Measurements from ENCODE around the gene MYO16. TPM values are rescaled to one million over a fixed set of nuclear protein-coding genes. Genes with fewer than 3 reads are reported as not detected.

MYO16 gene
- total RNA-seq, 1 donor from 2014 or later: 0.23 TPM

DNA sequence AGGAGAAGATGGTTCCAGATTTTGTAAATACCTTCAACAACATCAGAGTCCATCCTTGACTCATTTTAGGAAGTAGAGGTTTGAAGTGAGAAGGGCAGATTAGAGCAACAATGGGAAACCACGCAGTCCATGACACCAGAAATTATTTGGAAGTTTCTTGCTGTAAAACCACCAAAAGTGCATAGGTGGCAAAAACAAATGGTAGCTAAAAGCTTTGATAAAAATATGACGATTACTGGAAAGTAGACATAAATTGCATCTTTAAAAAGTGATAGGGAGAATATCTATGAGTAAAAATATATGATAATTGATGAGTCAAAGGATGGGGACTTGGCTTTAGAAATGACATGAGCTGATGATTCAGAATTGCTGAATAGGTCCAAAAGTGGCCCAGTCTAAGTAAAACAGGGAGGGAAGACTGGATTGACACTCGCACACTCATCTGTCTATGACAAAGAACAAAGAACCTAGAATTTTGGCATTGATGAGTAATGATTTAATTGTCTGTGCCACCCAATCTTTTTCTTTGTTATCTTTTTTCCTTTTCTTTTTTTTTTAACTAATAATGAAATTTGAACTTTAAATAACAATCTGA lies 472.2 kb downstream of the MYO16 start:
- no peak for DNase-seq (ENCODE audit: extremely low read depth, low read depth, low spot score)

DNA sequence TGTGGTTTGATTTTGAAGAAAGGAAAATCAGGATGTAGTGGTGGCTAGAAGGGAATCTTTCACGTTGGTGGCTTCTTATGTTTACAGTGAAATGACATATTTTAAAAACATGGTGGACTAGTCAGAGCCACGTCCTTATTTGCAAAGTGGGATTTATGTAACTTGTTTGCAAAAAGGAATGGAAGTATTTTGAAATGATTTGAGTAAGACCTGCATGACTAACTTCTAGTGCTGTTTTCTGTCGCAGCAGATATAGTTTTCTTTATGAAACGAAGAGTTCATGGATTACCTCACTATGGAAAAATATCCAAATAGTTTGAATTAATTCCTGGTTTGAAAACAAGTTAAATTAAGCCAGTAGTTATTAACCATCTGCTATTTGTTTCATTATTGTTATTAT lies 476.5 kb downstream of the MYO16 start:
- no peak for DNase-seq (ENCODE audit: extremely low read depth, low read depth, low spot score)

DNA sequence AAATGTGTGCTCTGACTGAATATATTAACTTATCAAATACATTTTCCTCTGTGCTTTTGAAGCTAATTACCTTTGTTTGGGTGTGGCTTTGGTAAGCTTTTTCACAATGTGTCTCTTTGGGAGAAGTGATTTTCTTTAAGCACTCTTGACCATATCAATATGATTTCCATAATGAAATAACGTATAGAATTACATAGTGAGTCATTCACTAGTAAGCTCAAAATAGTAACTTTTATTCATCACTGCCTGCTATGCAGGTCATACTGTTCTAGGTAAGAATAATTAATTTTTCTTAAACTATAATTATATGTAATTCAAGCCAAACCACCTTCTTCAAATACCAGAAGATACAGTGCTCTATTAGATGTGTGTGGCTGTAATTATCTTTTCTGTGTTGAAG lies 480.7 kb downstream of the MYO16 start:
- no peak for DNase-seq (ENCODE audit: extremely low read depth, low read depth, low spot score)

DNA sequence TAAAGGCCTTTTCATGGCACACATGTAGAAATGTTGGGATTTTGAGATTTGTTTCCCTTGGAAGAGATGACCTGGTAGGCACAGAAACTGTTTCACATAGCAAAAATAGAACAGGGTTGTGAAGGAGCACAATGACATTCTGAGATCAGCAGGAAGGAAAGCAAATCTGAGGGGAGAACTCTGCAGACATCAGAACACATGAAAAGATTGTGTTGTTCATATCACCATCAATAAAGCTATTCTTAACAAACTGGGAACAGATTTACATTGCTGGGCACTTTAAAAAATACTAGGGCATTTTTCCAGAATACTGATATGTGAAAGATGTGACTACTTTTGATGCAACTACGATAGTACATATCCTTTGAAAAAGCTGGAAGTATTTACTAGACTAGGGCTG lies 481.7 kb downstream of the MYO16 start:
- DNase-seq (ENCODE audit: extremely low read depth, low read depth, low spot score): no peak

DNA sequence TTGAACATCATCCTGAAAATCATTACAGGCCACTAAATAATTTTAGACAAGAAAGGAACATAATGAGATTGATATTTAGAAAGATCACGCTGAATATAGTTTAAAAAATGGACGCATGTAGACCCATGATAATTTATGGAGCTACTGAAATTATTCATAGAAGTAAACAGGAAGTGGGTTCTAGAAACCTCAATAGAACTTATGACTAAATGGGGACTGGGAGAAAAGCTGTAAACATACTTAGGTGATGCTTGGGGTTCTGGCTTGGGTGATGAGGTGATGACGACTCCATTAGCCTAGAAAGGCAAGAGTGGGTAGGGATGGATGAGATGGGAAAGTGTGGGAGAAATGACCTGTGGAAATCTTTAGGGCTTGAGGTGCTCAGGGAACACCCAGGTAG lies 484.0 kb downstream of the MYO16 start:
- no peak for DNase-seq (ENCODE audit: extremely low read depth, low read depth, low spot score)

DNA sequence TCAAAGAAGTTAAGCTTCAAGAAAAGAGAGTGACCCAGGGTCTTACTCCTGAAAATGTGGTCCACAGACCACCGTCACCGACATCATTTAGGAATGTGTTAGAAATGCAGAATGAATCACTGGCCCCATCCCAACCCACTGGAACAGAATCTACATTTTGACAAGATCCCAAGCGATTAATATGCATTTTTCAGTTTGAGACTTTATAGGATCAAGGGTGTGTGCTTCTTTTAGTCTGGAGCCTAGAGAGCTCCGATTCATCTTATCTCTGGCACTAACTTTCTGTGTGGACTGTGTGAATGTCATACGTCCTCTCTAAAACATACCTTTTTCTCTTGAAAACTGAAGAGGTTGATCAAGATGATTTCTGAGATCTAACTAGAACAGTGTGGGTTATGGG lies 484.8 kb downstream of the MYO16 start:
- DNase-seq (ENCODE audit: extremely low read depth, low read depth, low spot score): no peak

DNA sequence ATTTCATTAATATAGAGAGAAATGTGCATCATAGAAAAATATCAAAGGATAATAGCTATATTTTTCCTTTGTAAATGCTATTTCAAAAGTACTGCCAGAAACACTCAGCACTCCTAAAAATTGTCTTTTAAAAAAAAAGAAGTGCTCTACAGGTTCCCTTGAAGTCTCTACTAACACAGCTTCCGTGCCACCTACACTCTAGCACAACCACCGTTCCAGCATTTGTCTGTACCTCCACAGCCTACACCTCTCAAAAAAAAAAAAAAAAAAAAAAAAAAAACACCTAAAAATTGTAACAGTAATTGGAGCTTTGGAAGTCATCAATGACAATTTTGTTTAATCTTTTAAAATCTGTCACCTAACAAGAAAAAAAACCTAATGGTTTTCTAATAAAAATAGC lies 485.6 kb downstream of the MYO16 start:
- DNase-seq (ENCODE audit: extremely low read depth, low read depth, low spot score): no peak

DNA sequence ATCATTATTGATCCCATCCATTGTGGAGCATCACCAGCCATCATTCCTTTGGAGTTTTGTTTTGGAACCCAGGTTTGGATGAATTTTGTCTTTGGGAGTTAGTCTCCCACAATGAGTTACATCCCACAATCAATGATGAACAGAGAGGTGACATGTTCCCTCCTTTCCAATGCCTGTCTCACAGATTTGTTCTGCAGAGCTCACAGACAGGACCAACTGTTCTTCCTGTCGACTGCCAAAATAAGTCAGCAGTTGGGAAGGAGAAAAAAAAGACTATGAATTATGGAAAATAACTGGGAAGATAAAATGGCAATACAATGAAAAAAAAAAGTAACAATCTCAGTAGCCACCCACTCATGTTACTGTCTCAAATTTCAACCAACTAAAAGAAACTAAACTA lies 489.1 kb downstream of the MYO16 start:
- no peak for DNase-seq (ENCODE audit: extremely low read depth, low read depth, low spot score)

DNA sequence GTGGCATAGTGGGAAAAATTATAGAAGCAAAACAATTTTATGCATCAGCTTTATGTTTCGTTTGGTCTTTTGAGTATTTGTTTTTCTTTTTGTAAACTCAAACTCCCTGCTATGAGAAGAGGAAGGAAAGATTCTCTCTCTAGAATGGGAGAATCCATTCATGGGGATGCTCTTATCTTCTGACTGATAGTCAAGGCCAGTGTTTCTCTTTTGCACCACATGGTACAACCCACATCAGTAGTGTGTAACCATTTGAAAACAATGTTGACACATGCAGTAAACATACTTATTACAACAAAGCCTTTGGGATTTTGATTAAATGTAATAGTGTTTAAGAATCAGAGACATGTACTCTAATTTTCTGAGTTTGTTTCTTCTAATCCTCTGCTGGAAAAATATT lies 490.5 kb downstream of the MYO16 start:
- DNase-seq (ENCODE audit: extremely low read depth, low read depth, low spot score): no peak

DNA sequence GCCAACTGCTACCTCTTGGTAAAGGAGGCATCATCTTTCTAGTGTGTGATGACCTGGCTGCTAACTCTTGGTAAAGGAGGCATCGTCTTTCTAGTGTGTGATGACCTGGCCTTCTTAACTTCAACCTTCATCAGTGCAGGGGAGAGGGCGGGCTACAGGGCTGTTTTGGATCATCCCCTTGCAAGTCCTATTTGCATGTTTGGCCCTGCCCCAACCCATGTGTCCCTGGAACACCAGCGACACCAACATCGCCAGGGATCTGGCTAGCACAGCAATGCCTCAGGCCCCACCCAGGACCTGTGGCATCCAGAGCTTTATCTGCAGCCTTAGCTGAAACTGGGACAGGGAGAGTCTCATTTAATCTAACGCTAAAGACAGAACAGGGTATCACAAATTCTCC lies 492.4 kb downstream of the MYO16 start:
- DNase-seq (ENCODE audit: extremely low read depth, low read depth, low spot score): no peak

DNA sequence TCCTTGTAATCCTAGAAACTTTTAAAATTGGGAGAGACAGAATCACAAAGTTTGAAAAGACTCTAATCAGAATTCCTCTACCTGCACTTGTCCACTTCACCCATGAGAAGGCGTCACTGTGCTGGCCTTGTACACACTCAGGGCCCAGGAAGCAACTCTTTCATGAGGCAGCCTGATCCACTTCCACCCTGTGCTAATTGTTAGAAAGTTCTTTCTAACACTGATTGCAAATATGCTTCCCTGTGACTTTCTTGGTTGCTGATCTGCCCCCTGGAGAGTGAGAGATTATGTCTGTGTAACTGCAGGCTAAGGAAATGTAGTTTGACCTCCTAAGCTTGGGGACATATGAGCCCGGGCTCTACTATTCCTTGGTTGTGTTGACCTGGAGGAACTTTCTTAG lies 494.6 kb downstream of the MYO16 start:
- DNase-seq (ENCODE audit: extremely low read depth, low read depth, low spot score): no peak

DNA sequence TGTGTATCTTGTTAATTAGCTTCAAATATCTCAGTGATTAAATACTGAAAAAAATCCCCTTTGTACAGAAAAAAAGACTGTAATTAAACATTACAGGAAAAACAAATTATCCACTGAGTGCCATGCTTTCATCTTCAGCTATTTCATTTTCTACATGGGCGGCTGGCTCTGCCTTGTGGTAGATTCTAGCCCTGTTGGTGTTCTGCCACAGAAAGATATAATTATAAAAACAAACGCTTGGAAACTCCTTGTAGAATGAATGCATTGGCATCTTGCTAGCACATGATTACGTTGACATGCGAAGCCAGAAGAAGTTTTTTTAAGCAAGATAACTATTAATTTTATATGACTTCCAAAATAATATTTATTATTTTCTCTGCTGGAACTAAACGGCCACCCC lies 496.8 kb downstream of the MYO16 start:
- no peak for DNase-seq (ENCODE audit: extremely low read depth, low read depth, low spot score)

DNA sequence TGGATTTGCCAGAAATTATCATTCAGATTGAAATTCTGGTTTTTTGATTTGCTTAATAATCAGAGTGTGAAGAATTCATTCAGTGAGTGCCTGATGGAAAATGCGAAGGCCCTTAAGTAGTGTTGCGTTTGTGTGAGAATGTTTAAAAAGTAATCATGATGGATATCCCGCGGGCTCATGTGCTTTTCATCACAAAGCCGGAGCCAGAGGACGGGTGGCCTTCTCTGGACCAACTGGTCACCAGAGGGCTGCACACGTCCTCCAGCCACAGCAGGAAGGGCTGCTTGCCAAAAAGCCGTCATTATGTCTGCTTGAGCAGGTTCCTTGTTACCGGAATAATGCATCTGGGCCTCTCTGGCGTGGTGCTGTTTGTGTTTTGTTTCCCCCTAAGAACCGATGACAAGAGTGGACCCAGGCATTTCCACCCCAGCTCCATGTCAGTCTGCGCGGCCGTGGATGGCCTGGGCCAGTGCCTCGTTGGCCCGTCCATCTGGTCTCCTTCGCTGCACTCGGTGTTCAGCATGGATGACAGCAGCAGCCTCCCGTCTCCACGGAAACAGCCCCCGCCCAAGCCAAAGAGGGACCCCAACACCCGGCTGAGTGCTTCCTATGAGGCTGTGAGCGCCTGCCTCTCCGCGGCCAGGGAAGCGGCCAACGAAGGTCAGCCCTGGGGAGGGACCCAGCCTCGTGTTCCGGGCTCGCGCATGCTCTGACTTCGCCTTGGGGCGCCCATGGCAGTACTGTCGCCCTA lies 497.7 kb downstream of the MYO16 start:
- DNase-seq (ENCODE audit: extremely low read depth, low read depth, low spot score): no peak

DNA sequence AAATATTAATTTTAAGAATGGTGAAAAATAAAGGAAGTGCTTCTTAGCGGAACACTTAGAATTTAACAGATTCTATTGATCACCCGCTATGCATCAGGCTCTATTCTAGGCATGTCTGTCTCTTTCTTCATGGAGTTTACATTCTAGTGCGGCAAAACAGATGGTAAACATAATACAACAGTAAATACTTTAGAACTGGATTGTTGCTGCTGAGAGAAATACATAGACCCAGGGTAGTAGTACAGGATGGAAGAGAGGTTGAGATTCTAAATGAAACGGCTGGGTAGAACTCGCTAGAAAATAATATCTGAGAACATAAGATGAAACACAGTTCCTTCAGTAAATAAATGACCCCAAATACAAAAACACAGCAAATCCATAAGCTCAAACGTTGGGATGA lies 498.7 kb downstream of the MYO16 start:
- DNase-seq (ENCODE audit: extremely low read depth, low read depth, low spot score): no peak

DNA sequence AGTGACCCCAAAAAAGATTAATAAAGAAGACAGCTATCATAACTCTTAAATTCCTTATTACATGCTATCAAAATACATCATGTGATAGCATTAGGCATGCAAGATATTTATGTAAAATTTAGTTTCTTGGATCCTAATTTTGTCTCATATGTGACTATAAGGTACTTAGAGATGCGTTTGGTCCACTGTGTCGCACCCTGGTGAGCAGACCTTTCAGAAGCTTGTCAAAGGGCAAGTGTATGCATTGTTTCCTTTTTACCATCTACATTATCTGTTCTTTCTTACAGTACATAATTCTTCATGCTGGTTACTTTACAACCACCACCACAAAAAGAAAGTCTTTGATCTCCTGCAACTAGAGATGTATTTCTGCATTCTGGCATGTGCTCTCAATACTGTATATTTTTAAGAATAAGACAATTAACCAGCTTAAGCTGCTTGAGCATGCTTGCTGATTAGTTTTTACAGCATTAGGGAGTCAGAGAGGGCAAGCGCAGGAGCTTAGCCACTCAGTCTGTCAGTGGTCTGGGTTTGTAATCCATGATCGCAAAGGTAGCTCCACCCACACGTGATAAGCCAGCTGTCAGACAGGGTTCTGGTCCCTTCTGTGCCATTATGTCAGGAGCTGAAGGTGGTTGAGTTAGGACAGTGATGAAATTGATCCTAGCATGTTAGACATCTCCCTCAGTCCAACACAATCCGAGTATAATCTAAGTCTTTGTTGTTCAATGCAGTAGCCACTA lies 500.9 kb downstream of the MYO16 start:
- no peak for DNase-seq (ENCODE audit: extremely low read depth, low read depth, low spot score)

DNA sequence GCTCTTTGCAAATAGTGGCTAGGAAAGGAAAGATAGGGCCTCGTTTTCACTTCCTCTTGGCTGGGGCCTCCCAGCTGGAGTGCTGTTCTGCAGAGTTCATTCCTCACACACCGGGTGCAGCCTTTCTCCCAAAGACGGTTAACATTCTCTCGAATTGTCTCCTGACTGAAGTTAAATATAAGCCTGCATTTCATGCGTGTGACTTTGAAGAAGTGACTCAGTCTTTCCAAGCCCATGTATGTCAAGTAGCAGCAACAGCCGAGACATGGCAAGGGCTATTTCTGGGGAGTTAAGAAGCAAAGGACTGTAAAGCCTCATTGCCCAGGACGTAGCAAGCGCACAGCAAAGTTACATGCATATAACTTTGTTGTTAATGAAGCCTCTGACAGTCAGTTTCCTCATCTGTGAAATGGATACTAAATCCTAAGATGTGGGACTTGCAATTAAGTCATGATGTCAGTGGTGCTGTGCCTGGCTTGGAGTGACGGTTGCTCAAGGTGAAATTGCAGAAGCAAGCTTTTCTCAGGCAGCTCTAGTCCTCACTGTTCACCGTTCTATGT lies 502.4 kb downstream of the MYO16 start:
- no peak for DNase-seq (ENCODE audit: extremely low read depth, low read depth, low spot score)

DNA sequence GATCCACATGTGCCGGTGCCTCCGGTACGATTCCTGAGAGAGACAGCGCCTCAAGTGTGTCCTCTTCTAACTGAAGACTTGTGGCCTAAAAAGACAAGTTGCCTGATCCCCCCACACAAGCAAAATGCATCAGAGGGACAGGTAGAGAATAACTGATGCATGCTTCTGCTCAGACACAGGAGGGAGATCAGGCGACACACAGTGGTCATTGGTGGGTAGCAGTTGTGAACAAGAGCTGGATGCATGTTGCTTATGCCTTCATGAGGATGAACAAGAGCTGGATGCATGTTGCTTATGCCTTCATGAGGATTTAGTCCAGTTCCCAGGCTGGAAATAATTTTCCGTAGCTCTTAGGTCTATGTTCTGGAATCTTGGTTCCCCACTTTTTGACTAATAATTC lies 505.6 kb downstream of the MYO16 start:
- DNase-seq (ENCODE audit: extremely low read depth, low read depth, low spot score): no peak

DNA sequence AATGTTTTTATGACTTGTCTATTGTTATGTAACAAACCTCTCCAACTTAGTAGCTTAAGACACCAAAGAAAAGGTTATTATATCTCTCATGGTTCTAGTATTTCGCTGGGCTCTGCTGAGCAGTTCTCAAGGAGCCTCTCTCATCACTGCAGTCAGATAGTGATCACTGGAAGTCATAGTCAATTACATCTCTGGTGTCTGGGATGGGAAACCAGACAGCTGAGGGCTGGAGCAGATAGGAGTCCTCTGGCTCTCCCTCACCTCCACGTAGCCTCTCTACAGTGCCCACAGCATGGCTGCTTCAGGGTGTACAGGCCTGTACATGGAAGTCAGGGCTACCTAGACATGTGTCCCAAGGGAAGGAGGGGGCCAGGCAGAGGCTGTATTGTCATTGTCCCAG lies 507.5 kb downstream of the MYO16 start:
- no peak for DNase-seq (ENCODE audit: extremely low read depth, low read depth, low spot score)

DNA sequence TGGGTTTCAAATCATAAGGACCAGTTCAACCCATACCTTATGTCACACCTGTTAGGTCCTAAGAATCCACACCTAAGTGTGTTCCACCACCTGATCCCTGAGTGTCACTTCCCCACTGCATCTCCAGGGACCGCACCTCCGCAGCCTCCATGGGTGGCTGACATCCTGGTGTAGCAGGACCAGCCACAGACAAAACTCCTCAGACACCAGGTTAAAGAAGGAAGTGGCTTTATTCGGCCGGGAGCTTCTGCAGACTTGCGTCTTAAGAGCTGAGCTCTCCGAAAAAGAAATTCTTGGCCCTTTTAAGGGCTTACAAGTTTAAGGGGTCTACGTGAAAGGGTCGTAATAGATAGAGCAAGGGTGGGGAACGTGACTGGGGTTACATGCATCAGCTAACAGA lies 509.9 kb downstream of the MYO16 start:
- DNase-seq (ENCODE audit: extremely low read depth, low read depth, low spot score): no peak

DNA sequence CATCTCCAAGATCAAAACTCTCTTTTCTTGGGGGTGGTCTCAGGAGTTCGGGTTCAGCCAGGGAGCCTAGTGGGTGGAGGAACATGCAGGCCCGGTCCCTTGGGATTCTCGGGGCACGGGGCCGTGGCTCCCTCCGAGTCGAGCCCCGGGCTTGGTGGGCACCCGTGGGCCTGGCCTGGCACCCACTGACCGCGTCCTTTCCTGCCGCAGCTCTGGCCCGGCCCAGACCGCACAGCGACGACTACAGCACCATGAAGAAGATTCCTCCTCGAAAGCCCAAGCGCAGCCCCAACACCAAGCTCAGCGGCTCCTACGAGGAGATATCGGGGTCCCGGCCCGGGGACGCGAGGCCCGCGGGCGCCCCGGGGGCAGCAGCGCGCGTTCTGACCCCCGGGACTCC lies 510.6 kb downstream of the MYO16 start:
- no peak for DNase-seq (ENCODE audit: extremely low read depth, low read depth, low spot score)

DNA sequence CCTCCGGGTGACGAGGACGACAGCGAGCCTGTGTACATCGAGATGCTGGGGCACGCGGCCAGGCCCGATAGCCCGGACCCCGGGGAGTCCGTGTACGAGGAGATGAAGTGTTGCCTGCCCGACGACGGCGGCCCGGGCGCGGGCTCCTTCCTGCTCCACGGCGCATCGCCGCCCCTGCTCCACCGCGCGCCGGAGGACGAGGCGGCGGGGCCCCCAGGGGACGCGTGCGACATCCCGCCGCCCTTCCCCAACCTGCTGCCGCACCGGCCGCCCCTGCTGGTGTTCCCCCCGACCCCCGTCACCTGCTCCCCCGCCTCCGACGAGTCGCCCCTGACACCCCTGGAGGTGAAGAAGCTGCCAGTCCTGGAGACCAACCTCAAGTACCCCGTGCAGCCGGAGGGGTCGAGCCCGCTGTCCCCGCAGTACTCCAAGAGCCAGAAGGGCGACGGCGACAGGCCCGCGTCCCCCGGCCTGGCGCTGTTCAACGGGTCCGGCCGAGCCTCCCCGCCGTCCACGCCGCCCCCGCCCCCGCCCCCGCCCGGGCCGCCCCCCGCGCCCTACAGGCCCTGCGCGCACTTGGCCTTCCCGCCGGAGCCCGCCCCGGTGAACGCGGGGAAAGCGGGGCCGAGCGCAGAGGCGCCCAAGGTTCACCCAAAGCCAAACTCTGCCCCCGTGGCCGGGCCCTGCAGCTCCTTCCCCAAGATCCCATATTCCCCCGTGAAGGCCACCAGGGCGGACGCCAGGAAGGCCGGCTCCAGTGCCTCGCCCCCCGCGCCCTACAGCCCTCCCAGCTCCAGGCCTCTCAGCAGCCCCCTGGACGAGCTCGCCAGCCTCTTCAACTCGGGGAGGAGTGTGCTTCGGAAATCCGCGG lies 511.3 kb downstream of the MYO16 start:
- no peak for DNase-seq (ENCODE audit: extremely low read depth, low read depth, low spot score)

Data from glomerular endothelial cell (primary cell).